Thoracic aorta endothelial cell (primary cell): ENCODE data around the gene SLITRK2. TPM values are rescaled to one million over a fixed set of nuclear protein-coding genes. Genes with fewer than 3 reads are reported as not detected.

ENCODE experiments used
- small RNA-seq: library from RNA; depleted of rRNA; stranded (forward); fragments of <200 nt; gene quantifications from one replicate; pipeline ENCODE3, GENCODE V24; 2012
- total RNA-seq: library from RNA; depleted of rRNA; stranded (reverse); fragments of >200 nt; gene quantifications from 2 replicates; pipeline ENCODE4 v1.2.3, GENCODE V29; 2012

The SLITRK2 gene, protein sequence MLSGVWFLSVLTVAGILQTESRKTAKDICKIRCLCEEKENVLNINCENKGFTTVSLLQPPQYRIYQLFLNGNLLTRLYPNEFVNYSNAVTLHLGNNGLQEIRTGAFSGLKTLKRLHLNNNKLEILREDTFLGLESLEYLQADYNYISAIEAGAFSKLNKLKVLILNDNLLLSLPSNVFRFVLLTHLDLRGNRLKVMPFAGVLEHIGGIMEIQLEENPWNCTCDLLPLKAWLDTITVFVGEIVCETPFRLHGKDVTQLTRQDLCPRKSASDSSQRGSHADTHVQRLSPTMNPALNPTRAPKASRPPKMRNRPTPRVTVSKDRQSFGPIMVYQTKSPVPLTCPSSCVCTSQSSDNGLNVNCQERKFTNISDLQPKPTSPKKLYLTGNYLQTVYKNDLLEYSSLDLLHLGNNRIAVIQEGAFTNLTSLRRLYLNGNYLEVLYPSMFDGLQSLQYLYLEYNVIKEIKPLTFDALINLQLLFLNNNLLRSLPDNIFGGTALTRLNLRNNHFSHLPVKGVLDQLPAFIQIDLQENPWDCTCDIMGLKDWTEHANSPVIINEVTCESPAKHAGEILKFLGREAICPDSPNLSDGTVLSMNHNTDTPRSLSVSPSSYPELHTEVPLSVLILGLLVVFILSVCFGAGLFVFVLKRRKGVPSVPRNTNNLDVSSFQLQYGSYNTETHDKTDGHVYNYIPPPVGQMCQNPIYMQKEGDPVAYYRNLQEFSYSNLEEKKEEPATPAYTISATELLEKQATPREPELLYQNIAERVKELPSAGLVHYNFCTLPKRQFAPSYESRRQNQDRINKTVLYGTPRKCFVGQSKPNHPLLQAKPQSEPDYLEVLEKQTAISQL
- total RNA-seq: not detected in 2 replicates

DNA sequence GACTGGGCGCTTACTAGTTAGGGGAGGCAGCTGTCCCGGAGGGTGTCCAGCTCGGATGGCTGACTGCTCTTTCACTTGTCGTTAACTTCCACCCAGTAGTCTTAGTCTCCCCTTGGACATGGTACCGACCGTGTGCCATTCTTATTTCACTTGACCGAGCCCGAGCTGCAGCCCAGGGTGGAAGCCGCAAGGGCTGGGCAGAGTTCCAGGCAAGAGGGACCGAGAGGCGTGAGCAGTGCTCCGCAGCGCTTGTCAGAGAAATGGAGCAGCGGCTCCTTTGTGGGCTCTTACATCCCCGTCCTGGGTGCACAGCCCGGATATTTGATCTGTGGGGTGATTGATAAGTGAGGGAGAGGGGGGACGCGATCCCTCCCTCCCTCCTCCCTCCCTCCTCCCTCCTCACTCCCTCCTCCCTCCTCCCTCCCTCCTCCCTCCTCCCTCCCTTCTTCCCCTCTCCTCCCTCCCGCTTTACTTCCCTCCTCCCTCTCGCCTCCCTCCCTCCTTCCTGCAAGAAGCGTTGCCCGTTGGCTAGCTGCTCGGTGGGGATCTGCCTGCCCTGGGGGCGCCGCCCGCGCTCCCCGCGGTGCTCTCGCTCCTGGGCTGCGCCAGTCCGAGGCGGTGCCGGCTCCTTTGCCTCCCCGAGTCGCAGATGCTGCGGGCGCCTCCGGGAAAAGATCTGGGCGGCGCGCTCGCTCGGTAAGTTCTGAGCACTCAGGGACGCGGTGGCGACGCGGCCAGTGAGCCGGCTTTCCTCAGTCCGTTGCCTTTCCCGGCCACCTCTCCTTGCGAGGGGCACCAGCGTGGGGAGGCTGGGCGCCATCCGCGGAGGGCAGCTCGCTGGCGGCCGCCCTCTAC, at the start of gene SLITRK2:
Gene SLITRK2, plus strand, starts transcription at position 499 of the 855 bp plus-strand sequence. CDS start 4,597 bp downstream, outside the sequence.

Small RNA genes within 50 kb of the gene (small RNA-seq; reads per million reads assigned to genes)
- not detected for gene AL109653.1
